ENCODE data around the gene VSIG10.

Gene VSIG10

GRCh38 chr12:118070650-118071049 lies 33.2 kb downstream of the VSIG10 start:
- DNase-seq (ENCODE audit: low spot score): no peak
- TF ChIP-seq CTCF (IDR thresholded peaks at IDR 0.05; ENCODE audit: extremely low read depth, insufficient read depth, missing control alignments): no peak
- in situ Hi-C loops (cut with MboI; ENCODE audit: low pct_unique_long_range_greater_than_20kb, low sequenced_read_pairs, unreplicated experiment): no loop called here

DNA sequence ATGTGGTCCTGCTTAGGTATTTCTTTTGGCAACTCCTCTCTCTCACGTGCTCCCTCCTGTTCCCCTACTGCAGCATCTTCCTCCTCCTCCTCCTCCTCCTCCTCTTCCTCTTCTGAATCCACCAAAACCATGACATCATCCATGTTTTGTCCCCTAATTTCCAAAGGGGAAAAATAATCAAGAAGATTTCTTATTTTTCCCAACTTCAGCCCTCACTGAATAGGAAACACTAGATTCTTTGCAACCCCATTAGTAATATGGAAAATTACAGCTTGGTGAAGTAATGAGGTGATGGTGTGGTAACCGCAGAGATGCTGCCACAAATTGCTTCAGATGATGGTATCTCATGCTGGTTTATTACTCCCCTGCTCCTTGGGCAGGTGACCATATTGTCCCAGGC lies 35.4 kb downstream of the VSIG10 start:
- in situ Hi-C loops (cut with MboI; ENCODE audit: low pct_unique_long_range_greater_than_20kb, low sequenced_read_pairs, unreplicated experiment): no loop called here
- no peak for TF ChIP-seq CTCF (IDR thresholded peaks at IDR 0.05; ENCODE audit: extremely low read depth, insufficient read depth, missing control alignments)
- DNase-seq (ENCODE audit: low spot score): no peak

- no peak for DNase-seq (ENCODE audit: low spot score)
- TF ChIP-seq CTCF (IDR thresholded peaks at IDR 0.05; ENCODE audit: extremely low read depth, insufficient read depth, missing control alignments): no peak
These were observed 38.4 kb downstream of the VSIG10 start for GRCh38 chr12:118065380-118065779.

DNA sequence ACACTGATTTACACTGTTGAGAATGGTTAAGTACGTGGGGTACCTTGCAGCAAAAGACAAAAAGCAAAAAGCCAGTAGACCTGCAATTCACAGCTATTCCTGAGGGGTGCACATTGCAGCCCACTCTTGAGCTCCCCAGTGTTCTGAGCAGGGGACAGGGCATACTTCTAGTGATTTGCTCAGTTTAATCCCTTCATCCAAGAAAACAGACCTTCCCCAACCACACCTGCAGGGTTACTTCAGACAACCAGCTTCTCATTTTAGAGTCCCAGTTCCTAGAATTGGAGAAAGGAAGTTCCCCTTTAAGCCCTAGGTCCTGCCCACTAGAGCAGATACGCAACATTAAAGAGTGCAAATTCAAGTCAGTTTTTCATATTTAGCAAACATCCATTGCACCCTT lies 39.2 kb downstream of the VSIG10 start:
- peak; percentile 54 for DNase-seq (ENCODE audit: low spot score)
- in situ Hi-C loops (cut with MboI; ENCODE audit: low pct_unique_long_range_greater_than_20kb, low sequenced_read_pairs, unreplicated experiment): no loop called here
- TF ChIP-seq CTCF (IDR thresholded peaks at IDR 0.05; ENCODE audit: extremely low read depth, insufficient read depth, missing control alignments): peak; percentile 47

More at GRCh38 chr12:118065380-118065779, 38.4 kb downstream of the VSIG10 start:
- in situ Hi-C loops (cut with MboI; ENCODE audit: low pct_unique_long_range_greater_than_20kb, low sequenced_read_pairs, unreplicated experiment): no loop called here

DNA sequence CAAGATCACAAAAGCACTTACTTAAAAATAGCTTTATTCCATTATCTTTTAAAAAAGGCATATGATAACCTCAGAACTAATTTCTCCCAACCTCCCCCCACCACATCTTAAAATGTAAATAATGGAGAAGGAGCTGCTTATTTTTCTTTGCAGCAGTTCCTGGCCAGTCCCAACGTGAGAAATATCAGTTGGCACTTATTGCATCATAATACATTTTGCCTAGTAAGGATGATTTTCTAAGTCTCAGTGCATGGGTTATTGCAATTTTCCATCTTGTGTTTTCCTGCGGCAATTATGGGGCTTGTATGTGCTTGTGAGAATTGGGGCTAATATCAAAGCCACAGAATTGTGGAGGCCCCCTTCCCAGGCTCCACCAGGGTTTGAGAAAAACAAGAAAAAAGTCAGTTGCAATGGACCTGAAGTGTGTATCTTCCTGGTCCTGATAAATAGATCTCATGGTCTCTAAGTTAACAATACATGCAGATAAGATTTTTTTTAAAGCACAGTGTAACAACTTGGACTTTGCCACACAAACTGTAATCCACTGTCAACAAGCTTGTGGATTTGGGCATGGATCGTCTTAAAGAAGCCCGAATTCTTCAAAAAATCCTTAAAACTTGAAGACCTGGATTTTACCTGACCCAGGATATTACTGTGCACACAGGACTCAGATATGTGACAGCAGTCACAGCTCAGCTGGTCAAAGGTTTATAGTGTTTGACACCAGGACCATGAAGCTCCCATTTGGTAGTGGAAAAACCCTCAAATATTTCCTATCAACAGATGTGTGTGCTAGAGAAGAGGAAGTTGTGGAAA lies 40.0 kb downstream of the VSIG10 start:
- in situ Hi-C loops (cut with MboI; ENCODE audit: low pct_unique_long_range_greater_than_20kb, low sequenced_read_pairs, unreplicated experiment): no loop called here
- no peak for TF ChIP-seq CTCF (IDR thresholded peaks at IDR 0.05; ENCODE audit: extremely low read depth, insufficient read depth, missing control alignments)
- DNase-seq (ENCODE audit: low spot score): no peak

DNA sequence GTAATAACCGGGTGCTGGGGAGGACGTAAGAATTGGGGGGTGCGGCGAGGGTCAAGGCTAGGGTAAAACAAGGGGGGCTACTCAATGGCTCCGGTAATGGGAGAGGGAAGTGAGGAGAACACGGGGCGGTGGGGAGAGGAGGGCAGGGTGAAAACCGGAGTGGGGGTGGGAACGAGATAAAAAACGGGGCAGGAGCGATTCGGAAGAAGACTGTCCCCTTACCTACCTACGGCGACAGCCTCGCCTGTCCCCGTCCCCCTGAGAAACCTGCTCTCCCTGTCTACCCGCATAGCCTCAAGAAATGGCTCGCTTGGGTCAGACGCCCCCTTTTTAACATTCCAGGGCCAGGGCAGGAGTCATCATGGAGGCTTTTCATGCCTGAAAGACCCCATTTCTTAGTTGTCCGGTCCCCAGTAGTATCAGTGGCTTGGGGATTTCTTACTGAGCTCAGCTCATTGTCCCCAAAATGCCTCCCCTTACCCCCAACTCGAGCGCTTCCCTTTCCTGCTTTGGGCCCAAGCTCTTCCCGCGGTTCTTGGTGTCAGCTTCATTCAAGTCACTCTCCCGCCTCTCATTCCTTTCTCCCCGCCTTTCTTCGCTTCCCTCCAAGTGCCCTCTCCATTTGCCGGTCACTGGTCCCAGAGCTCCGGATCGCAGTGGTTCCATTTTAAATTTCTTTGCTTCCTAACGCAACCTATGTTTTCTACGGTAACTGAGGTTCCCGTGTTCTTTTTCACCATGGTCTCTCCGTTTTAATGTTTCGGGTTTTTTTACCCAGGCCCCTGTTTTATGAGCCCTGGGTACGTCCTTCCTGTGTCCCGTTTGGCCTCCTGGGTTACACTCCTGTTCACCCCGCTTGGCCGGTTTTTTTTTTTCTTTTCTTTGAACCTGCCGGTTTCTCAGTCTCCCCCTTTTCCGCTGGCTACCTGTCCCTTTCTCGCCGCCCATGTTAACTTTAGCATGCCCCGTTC lies 41.7 kb downstream of the VSIG10 start:
- DNase-seq (ENCODE audit: low spot score): peak; percentile 59
- no peak for TF ChIP-seq CTCF (IDR thresholded peaks at IDR 0.05; ENCODE audit: extremely low read depth, insufficient read depth, missing control alignments)
- in situ Hi-C loops (cut with MboI; ENCODE audit: low pct_unique_long_range_greater_than_20kb, low sequenced_read_pairs, unreplicated experiment): no loop called here

Measured in GM13977 (cell line).